ENCODE results near the gene RNU6-9.

DNA sequence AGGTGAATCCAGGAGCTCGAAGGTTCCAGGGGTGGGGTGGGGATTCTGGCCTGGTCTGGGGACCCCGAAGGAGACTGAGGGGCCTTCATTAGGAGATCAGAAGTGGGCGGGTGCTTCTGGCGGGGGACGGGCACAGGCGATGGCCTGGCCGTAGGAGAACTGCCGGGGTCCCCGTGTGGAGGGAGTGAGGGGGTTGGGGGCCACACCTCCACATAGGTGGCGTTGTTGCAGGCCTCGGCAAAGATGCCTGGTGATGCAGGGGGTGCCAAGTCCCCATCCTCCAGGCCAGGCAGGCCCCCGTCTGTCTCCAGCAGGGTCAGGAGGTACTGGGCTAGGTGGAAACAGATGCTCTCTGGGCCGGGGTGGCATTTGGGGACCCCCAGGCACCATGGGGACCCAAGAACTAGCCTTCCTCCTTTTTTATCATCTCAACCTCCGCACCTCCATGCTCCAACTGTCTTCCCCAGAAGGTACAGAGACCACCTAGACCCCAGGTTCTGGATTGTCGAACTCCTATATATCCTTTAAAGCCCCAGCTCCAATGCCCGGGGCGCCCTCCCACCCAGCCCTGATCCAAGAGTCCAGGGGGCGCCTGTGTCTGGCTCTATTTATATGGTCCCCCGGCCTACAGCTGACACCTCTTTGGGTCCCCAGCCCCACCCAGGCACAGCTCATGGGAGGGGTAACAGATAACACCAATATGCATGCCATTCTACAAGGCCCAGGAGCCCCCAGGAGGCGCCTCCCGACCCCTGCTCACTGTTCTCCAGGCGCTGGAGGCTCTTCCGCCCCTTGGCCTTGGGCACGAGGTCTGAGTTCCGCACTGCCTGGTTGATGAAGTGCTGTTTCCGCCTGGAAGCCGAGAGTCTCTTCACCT, 8.2 kb downstream of the RNU6-9 start:
- TF ChIP-seq CTCF (IDR thresholded peaks at IDR 0.05), result no peak
- no peak for TF ChIP-seq EZH2 (IDR thresholded peaks at IDR 0.05)
- no peak for TF ChIP-seq EZH2phosphoT487 (IDR thresholded peaks at IDR 0.05)
